GM23338 (cell line): Measurements from ENCODE around the gene COBL. TPM values are rescaled to one million over a fixed set of nuclear protein-coding genes. Genes with fewer than 3 reads are reported as not detected.

Experiments
- CREB1 ChIP-seq: fragments of 250-450 bp; sonication (Bioruptor Pico); IDR thresholded peaks from 2 replicates; pipeline ENCODE4 v1.5.0; 2020; ENCODE audit warnings: low read depth, mild to moderate bottlenecking, moderate library complexity
- EZH2 ChIP-seq: fragments of 200-600 bp; sonication (generic); IDR thresholded peaks from one replicate; pipeline ENCODE4 v1.8.0; 2017; ENCODE audit warnings: antibody characterized with exemption, mild to moderate bottlenecking, low read depth; ENCODE audit not compliant: unreplicated experiment
- EZH2phosphoT487 ChIP-seq: fragments of 200-600 bp; sonication (generic); IDR thresholded peaks from one replicate; pipeline ENCODE4 v1.8.1; 2018; ENCODE audit warnings: antibody characterized with exemption; ENCODE audit not compliant: unreplicated experiment
- POLR2AphosphoS5 ChIP-seq: IDR thresholded peaks from 2 replicates; pipeline ENCODE4 v1.6.1; 2016; ENCODE audit warnings: antibody characterized with exemption, low read depth
- STAT1 ChIP-seq: IDR thresholded peaks from one replicate; pipeline ENCODE4 v1.6.1; 2016; ENCODE audit warnings: antibody characterized with exemption; ENCODE audit not compliant: unreplicated experiment
- ZNF114 ChIP-seq: fragments of 250-450 bp; sonication (Bioruptor Pico); IDR thresholded peaks from 2 replicates; pipeline ENCODE4 v1.5.0; 2020; ENCODE audit warnings: mild to moderate bottlenecking, moderate library complexity
- ZNF331 ChIP-seq: fragments of 250-450 bp; sonication (Bioruptor Pico); IDR thresholded peaks from 2 replicates; pipeline ENCODE4 v1.5.0; 2020; ENCODE audit warnings: low read depth, mild to moderate bottlenecking, moderate library complexity
- polyA plus RNA-seq: library from polyadenylated mRNA; unstranded; fragments of >200 nt; fragmentation: Nextera tagmentation; extraction: Ambion mirVana; gene quantifications from 2 replicates; pipeline ENCODE4 v1.2.1, GENCODE V29; 2016
- total RNA-seq: library from RNA; depleted of rRNA; stranded (reverse); fragments of >200 nt; shearing (Covaris generic); gene quantifications from 2 replicates; pipeline ENCODE4 v1.2.3, GENCODE V29; 2014
- TF ChIP-seq, protein P1 (sequence below): fragments of 250-450 bp; sonication (Bioruptor Pico); IDR thresholded peaks from 2 replicates; pipeline ENCODE4 v1.5.0; 2020; ENCODE audit warnings: mild to moderate bottlenecking, moderate library complexity
- TF ChIP-seq, protein P2 (sequence below): IDR thresholded peaks from 2 replicates; pipeline ENCODE4 v1.6.1; 2016; ENCODE audit warnings: antibody characterized with exemption

The COBL gene
- total and polyA plus RNA-seq, 2 experiments from 2014 or later: 18.3 to 51.9 TPM

DNA sequence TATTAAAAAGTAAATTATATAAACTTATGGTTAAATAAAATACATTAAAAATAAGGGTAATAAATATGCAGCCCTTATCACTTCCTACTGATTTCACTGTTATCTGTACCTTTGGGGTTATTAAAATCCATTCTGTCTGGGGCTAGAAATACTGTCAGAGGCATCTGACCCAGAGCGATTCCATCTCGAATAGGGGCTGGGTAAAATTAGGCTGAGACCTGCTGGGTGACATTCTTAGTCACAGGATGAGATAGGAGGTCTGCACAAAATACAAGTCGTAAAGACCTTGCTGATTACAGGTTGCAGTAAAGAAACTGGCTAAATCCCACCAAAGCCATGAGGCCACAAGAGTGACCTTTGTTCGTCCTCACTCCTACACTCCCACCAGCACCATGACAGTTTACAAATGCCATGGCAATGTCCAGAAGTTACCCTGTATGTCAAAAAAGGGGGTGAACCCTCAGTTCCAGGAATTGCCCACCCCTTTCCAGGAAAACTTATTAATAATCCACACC, 77.6 kb downstream of the COBL start (continued):
- TF ChIP-seq, protein P1, sequence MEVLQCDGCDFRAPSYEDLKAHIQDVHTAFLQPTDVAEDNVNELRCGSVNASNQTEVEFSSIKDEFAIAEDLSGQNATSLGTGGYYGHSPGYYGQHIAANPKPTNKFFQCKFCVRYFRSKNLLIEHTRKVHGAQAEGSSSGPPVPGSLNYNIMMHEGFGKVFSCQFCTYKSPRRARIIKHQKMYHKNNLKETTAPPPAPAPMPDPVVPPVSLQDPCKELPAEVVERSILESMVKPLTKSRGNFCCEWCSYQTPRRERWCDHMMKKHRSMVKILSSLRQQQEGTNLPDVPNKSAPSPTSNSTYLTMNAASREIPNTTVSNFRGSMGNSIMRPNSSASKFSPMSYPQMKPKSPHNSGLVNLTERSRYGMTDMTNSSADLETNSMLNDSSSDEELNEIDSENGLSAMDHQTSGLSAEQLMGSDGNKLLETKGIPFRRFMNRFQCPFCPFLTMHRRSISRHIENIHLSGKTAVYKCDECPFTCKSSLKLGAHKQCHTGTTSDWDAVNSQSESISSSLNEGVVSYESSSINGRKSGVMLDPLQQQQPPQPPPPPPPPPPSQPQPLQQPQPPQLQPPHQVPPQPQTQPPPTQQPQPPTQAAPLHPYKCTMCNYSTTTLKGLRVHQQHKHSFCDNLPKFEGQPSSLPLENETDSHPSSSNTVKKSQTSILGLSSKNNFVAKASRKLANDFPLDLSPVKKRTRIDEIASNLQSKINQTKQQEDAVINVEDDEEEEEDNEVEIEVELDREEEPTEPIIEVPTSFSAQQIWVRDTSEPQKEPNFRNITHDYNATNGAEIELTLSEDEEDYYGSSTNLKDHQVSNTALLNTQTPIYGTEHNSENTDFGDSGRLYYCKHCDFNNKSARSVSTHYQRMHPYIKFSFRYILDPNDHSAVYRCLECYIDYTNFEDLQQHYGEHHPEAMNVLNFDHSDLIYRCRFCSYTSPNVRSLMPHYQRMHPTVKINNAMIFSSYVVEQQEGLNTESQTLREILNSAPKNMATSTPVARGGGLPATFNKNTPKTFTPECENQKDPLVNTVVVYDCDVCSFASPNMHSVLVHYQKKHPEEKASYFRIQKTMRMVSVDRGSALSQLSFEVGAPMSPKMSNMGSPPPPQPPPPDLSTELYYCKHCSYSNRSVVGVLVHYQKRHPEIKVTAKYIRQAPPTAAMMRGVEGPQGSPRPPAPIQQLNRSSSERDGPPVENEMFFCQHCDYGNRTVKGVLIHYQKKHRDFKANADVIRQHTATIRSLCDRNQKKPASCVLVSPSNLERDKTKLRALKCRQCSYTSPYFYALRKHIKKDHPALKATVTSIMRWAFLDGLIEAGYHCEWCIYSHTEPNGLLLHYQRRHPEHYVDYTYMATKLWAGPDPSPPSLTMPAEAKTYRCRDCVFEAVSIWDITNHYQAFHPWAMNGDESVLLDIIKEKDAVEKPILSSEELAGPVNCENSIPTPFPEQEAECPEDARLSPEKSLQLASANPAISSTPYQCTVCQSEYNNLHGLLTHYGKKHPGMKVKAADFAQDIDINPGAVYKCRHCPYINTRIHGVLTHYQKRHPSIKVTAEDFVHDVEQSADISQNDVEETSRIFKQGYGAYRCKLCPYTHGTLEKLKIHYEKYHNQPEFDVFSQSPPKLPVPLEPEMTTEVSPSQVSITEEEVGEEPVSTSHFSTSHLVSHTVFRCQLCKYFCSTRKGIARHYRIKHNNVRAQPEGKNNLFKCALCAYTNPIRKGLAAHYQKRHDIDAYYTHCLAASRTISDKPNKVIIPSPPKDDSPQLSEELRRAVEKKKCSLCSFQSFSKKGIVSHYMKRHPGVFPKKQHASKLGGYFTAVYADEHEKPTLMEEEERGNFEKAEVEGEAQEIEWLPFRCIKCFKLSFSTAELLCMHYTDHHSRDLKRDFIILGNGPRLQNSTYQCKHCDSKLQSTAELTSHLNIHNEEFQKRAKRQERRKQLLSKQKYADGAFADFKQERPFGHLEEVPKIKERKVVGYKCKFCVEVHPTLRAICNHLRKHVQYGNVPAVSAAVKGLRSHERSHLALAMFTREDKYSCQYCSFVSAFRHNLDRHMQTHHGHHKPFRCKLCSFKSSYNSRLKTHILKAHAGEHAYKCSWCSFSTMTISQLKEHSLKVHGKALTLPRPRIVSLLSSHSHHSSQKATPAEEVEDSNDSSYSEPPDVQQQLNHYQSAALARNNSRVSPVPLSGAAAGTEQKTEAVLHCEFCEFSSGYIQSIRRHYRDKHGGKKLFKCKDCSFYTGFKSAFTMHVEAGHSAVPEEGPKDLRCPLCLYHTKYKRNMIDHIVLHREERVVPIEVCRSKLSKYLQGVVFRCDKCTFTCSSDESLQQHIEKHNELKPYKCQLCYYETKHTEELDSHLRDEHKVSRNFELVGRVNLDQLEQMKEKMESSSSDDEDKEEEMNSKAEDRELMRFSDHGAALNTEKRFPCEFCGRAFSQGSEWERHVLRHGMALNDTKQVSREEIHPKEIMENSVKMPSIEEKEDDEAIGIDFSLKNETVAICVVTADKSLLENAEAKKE (CRISPR knock-in tag): no peak
- TF ChIP-seq POLR2AphosphoS5: no peak
- TF ChIP-seq, protein P2, sequence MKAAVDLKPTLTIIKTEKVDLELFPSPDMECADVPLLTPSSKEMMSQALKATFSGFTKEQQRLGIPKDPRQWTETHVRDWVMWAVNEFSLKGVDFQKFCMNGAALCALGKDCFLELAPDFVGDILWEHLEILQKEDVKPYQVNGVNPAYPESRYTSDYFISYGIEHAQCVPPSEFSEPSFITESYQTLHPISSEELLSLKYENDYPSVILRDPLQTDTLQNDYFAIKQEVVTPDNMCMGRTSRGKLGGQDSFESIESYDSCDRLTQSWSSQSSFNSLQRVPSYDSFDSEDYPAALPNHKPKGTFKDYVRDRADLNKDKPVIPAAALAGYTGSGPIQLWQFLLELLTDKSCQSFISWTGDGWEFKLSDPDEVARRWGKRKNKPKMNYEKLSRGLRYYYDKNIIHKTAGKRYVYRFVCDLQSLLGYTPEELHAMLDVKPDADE: no peak
- no peak for TF ChIP-seq ZNF114
- no peak for TF ChIP-seq EZH2
- TF ChIP-seq ZNF331 (CRISPR knock-in tag): no peak
- TF ChIP-seq EZH2phosphoT487: no peak
- no peak for TF ChIP-seq STAT1
- no peak for TF ChIP-seq CREB1 (CRISPR knock-in tag)
